ENCODE data around the gene FBXO34.
"Not testable (repeated sequence)": the region's sequence is repeated elsewhere in the genome, so short reads cannot be mapped to it uniquely, and the experiment has no call there.

The FBXO34 gene

DNA sequence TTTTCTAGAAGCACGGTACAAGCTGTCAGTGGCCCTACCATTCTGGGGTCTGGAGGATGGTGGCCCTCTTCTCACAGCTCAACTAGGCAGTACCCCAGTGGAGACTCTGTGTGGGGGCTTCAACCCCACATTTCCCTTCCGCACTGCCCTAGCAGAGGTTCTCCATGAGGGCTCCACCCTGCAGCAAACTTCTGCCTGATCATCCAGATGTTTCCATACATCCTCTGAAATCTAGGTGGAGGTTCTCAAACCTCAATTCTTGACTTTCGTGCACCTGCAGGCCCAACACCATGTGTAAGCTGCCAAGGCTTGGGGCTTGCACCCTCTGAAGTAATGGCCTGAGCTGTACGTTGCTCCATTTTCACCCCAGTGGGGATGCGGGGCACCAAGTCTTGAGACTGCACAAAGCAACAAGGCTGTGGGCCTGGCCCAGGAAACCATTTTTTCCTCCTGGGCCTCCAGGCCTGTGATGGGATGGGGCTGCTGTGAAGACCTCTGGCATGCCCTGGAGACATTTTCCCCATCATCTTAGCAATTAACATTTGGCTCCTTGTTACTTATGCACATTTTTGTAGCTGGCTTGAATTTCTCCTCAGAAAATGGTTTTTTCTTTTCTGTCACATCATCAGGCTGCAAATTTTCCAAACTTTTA lies 41.3 kb downstream of the FBXO34 start:
- DNase-seq: not testable (repeated sequence)

DNA sequence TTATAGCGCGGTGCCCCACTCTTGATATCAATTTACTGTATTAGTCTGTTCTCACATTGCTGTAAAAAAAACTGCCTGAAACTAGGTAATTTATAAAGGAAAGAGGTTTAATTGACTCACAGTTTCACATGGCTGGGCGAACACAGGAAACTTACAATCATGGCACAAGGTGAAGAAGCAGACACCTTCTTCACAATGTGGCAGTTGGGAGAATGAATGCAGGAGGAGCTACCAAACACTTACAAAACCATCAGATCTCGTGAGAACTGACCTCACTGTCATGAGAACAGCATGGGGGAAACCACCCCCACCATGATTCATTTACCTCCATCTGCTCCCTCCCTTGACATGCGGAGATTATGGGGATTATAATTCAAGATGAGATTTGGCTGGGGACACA lies 42.3 kb downstream of the FBXO34 start:
- peak; percentile 21 for DNase-seq

GRCh38 chr14:55314449-55314848 lies 43.2 kb downstream of the FBXO34 start:
- DNase-seq: no peak

DNA sequence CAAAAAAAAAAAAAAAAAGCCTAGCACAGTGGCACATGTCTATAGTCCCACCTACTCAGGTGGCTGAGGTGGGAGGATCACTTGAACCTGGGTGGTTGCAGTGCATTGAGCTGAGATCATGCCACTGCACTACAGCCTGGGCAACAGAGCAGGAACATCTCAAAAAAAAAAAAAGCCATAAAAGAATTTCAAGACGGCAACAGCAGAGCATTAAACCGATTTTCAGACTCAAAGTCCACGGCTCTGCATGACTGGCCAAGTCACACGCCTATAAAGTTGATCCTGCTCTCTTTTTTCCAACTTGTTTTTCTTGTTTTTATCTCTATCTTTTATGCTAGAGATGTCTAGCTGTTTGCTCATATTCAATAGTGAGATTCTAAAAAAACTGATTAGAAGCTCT lies 45.3 kb downstream of the FBXO34 start:
- no peak for DNase-seq

DNA sequence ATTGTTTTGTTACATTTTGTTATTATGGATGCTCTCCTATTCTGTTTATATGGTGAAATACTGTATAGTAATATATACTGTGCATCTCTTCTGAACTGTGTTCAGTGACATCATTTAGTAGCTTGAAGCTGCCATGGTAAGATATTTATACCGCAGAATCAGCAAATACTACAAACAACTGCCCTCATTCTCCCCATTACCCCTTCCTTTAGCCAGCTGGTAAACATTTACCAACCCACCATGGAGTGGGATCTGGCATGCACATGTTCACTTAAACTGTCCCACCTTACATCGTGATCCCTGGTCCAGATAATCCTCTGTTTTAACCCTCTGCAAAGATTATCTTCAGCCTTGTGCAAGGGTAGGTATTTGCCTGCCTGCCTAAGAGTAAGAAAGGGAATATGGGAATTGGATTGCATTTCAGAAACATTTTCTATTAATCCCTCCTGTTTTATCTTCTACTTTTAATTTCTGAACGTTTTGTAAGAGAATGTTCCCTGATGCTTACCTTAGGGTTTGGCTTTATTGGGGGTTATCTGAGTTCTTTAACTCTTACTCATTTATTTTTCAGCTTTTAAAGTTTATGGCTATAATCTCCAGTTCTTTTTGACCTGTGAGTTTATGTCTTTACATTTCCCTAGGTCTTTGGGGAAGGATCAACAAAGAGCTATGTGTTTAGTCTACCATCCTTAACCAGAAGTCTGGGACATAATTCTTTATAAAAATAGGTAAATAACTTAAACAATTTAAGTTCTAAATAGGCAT lies 46.5 kb downstream of the FBXO34 start:
- no peak for DNase-seq

DNA sequence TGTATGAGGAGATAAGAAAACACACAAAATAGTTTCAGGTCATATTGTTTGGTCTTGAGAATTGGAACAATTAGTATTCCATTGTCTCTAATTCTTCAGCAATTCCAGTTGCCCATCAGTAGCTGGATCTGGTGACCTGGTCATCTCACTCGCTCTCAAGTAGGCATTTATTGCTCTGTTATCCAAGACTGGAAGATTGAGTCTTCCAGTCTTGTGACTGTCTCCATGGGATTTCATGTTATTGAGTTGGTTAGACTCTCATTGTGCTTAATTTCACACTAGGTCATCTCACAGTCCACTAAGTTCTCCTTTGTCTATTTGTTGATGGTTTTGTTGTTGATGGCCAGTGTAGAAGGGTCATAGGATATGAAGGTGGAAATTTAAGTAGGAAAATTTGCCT lies 47.5 kb downstream of the FBXO34 start:
- no peak for DNase-seq

DNA sequence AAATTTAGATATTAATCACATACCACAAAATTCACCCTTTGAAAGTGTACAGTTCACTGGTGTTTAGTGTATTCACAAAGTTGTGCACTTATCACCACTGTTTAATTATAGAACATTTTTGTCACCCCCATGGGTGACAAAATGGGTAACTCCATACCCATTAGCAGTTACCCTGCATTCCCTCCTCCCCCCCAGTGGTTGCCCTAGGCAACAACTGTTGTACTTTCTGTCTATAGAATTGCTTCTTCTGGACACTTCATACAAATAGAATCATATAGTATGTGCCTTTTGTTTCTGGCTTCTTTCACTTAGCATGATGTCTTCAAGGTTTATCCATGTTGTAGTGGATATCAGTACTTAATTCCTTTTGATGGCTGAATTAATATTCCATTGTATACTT lies 52.7 kb downstream of the FBXO34 start:
- no peak for DNase-seq

DNA sequence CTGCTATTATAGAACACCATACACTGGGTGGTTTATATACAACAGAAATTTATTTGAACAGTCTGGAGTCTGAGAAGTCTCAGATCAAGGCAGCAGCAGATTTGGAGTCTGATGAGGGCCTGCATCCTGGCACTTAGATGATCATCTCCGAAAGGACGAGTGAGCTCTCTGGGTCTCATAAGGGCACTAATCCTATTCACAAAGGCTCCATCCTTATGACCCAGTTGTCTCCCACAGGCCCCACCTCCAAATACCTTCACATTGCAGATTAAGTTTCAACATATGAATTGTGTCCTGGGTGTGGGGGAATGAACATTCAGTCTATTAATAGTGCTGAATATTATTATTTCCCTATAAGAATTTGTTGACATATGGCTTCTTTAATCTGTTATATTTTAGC lies 53.6 kb downstream of the FBXO34 start:
- DNase-seq: no peak

- DNase-seq: no peak
Measured at GRCh38 chr14:55327179-55327578, 56.0 kb downstream of the FBXO34 start.

GRCh38 chr14:55328317-55328716 lies 57.1 kb downstream of the FBXO34 start:
- no peak for DNase-seq

DNA sequence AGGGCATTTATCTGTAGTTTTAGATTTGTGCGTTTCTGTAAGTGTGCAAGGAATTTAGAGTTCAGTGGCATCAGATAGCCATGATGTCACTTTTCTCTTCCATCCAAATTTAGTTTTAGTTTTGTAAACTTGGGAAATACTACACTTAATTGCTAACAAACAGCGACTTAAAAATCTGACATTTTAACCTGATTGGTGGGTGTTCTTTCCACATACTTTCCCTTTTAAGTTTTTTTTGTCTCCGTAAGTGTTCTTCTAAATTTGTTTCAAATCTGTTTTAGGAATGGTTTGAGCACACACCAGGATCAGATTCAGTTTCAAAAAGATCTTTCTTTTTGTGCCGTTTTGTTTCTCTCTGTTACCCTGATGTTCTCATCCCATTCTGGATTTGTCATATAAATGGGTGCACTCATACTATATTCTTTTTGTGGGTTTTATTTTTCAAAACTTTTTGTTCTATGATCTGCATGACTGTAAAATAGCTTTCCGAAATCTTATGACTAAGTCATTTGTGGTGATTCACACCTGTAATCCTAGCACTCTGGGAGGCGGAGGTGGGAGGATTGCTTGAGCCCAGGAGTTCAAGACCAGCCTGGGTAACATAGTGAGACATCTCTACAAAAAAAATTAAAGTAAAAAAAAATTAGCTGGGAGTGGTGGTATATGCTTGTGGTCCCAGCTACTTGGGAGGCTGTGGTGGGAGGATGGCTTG lies 58.9 kb downstream of the FBXO34 start:
- DNase-seq: peak; percentile 70

DNA sequence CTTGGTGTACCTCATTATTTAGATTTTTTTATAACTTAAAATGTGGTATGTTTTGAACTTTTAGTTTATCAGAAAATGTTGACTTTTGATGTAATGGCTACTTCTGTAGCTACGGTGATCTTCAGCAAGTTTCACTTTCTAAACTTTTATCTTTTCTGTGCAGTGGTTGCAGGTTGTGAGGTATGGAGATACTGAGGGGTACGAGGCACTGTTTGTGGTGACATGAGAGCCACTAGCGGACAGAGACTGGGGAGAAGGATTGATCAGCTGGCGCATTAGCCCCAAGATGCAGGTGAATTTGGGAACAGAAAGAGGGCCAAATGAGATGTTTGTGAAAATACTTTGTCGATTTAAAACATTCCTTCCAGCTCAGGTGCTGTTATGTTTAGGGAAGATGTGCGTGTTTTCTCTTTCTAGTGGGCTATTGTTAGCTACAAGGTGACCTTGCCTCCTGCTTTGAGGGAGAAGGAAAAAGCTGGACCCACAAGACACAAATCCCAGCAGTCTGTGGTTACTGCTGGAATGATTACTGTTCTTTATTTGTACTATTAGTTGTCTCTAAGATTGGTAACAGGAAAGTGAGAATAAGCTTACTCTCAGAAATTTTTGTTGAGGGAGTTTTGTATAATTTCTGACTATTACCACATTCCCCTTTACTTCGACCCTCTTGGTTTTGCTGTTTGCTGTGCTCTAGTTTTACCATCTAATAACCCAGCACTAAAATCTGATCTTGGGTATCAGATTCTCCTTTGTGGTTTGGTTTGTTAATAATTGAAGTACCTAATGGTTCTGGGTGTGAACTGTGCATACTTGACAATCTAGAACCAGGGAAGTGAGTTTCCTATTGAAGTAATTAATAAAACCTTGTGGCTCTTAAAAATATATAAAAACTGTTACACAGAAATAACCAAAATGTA lies 61.7 kb downstream of the FBXO34 start:
- peak; percentile 26 for DNase-seq

- DNase-seq: no peak
Measured at GRCh38 chr14:55333711-55334485, 62.7 kb downstream of the FBXO34 start.

DNA sequence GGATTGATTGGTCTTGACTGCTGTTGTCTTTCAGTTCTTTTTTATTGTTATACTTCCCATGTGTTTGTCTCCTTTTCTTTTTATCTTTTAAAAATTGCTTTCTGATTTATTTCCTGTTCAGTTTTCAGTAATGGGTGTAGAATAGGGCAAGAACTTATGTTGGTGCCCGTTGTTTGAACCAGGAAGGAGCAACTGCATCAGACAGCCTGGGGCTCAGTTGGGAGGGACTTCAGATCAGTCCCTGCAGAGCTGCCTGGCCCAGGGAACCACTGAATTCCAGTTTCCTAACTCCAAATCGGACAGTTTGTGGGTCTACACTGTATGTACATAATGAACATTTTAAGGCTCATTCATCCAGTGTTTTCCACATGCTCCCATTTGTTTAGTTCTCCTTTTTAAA lies 64.9 kb downstream of the FBXO34 start:
- DNase-seq: no peak

DNA sequence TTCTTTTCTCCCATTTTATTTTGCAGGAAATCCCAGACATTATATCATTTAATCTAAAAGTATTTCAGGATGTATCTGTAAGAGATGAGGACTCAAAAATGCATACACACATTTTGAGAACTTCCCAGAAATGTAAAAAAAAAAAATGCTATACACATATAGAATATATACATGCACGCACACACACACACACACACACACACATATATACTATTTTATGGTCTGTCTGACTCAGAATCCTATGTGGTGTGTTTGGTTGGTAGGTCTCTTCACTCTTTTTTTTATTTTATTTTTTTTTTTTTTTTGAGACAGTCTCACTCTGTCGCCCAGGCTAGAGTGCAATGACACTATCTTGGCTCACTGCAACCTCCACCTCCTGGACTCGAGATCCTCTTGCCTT lies 65.5 kb downstream of the FBXO34 start:
- no peak for DNase-seq

- peak; percentile 43 for DNase-seq
Measured at GRCh38 chr14:55339770-55340169, 68.5 kb downstream of the FBXO34 start.

GRCh38 chr14:55340482-55340881 lies 69.3 kb downstream of the FBXO34 start:
- no peak for DNase-seq

DNA sequence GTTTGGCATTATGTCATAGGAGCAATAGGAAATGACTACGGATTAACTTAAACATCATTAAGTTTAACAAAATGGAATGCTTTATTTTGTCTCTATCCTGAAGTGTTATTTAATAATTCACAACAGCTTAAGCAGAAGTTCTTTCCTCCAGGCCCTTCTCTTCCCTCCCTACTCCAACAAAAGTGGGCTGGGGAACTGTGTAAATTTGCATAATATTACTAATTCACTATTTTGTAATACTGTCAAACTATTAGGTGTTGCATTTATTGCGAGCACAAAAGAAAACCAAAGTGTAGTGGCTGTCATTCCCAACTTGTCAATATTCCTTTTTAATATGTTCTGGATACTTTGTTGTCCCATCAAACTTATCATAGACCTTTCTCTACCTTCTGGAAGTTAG lies 70.6 kb downstream of the FBXO34 start:
- DNase-seq: no peak

DNA sequence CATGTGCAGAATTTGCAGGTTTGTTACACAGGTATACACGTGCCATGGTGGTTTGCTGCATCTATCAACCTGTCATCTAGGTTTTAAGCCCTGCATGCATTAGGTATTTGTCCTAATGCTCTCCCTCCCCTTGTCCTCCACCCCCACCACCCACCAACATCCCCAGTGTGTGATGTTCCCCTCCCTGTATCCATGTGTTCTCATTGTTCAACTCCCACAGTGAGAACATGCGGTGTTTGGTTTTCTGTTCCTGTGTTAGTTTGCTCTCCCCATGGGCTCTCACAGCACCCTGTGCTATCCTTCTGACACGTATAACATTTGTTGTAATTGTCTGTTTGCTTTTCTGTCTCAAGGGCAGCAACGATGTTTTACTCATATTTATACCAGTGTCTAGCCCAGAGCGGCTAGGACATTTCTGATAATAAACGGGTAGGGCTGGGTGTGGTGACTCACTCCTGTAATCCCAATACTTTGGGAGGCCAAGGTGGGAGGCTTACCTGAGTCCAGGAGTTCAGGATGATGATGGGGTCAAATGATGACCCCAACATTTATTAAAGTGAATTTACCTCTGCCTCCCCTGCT lies 73.5 kb downstream of the FBXO34 start:
- DNase-seq: not testable (repeated sequence)

DNA sequence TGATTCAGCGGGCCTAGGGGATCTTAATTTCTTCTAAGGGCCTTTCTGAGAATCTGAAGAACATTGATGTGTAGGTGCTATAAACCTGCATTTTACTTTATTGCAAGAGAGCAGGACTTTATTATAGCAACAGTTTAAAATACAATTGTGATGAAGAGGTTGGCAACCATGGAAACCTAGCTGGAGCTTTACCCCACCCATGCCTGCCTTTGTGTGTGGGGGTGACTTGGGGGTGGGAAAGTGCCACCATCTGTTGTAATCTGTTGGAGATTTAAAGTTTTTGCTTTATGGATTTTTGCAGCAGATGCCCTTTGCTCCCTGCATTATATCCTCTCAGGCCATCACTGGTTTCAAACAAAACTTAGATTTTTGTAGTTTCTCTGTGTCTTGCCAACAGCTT lies 75.8 kb downstream of the FBXO34 start:
- DNase-seq: no peak

- no peak for DNase-seq
Measured at GRCh38 chr14:55347748-55348147, 76.5 kb downstream of the FBXO34 start.
